ENCODE results near the gene MTHFD1L.

The MTHFD1L gene

GRCh38 chr6:151131324-151132007 lies 266.0 kb downstream of the MTHFD1L start:
- no peaks in the 10 kb centered on the region for H3K4me1 ChIP-seq (ENCODE audit: insufficient read depth, low read length, poor library complexity, severe bottlenecking)
- no peaks in the 10 kb centered on the region for H3K27me3 ChIP-seq (ENCODE audit: insufficient read depth, low read length, poor library complexity, severe bottlenecking)
- no peak overlapping the region for H2AFZ ChIP-seq (ENCODE audit: low read length)
- no peak for TF ChIP-seq CTCF (conservative IDR thresholded peaks at IDR 0.05; ENCODE audit: low read length)
- TF ChIP-seq EZH2phosphoT487 (IDR thresholded peaks at IDR 0.05; ENCODE audit: borderline replicate concordance): no peak
- H3K9ac ChIP-seq (ENCODE audit: low read depth, low read length, poor library complexity, severe bottlenecking): no peak overlapping the region
- no peaks in the 10 kb centered on the region for H3K9me3 ChIP-seq (ENCODE audit: insufficient read depth, low read depth, low read length)
- no peaks in the 10 kb centered on the region for H3K36me3 ChIP-seq (ENCODE audit: insufficient read depth, low read length)
- H3K79me2 ChIP-seq (ENCODE audit: insufficient read depth, low read length): no peaks in the 10 kb centered on the region
- H3K4me3 ChIP-seq (ENCODE audit: low read length, poor library complexity, severe bottlenecking): no peak overlapping the region
- no peaks in the 10 kb centered on the region for H3F3A ChIP-seq (ENCODE audit: low read depth)
- H3K9me2 ChIP-seq (replicated peaks; ENCODE audit: low read depth, low read length): no peaks in the 10 kb centered on the region
- H3K4me2 ChIP-seq (ENCODE audit: low read depth, low read length, poor library complexity, severe bottlenecking): no peak overlapping the region
- H4K20me1 ChIP-seq (ENCODE audit: insufficient read depth, low read length, poor library complexity, severe bottlenecking): no peaks in the 10 kb centered on the region

DNA sequence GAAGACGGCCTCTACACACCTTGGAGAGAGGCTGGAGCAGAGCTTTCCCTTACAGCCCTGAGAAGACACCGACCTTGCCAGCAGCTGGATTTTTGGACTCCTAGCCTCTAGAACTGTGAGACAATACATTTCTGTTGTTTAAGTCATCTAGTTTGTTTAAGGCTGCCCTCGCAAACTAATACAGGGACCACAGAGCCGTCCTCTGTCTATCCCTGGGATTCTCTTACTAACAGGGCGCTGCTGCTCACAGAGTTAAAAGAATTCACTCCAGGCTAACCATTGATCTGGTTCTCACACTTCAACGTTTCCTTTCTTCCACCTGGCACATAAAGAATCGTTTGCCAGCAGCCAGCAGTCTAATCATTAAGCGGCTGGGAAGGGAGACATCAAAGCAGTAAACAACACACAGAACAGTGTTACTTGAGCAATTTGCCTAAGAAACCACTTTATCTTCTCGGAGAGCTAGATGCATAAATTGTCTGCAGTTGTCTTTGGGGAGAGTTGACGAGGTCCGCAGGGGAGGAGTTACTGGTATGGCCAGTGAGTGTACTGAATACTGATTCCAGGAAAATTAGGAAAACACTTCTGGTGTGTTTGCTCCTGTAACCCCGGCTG lies 270.7 kb downstream of the MTHFD1L start:
- TF ChIP-seq CTCF (conservative IDR thresholded peaks at IDR 0.05; ENCODE audit: low read length) (no peak), EZH2phosphoT487 (IDR thresholded peaks at IDR 0.05; ENCODE audit: borderline replicate concordance) (no peak)
- Histone ChIP-seq H3F3A (ENCODE audit: low read depth) (no peaks in the 10 kb centered on the region), H3K4me2 (ENCODE audit: low read depth, low read length, poor library complexity, severe bottlenecking) (no peak overlapping the region)

DNA sequence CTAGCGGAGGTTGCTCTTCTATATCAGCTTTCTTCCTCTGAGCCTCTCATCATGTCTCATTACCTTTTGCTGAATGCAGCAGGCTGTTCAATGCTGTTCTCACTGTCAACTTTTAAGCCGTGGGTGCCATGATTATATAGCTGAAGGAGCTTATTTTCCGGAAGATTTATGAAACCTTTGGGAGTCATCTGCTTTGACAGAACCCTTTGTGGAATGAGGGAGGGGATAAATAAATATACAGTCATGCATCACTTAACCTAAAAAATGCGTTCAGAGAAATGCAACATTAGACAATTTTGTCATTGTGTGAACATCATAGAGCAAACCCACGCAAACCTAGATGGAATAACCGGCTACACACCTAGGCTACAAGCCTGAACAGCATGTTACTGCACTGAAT lies 272.0 kb downstream of the MTHFD1L start:
- Histone ChIP-seq H3K27me3 (ENCODE audit: insufficient read depth, low read length, poor library complexity, severe bottlenecking) (no peaks in the 10 kb centered on the region), H4K20me1 (ENCODE audit: insufficient read depth, low read length, poor library complexity, severe bottlenecking) (no peaks in the 10 kb centered on the region), H3K9me2 (replicated peaks; ENCODE audit: low read depth, low read length) (no peaks in the 10 kb centered on the region), H3F3A (ENCODE audit: low read depth) (no peaks in the 10 kb centered on the region), H3K36me3 (ENCODE audit: insufficient read depth, low read length) (no peaks in the 10 kb centered on the region), H3K9ac (ENCODE audit: low read depth, low read length, poor library complexity, severe bottlenecking) (no peak overlapping the region), H2AFZ (ENCODE audit: low read length) (no peak overlapping the region), H3K4me1 (ENCODE audit: insufficient read depth, low read length, poor library complexity, severe bottlenecking) (no peaks in the 10 kb centered on the region), H3K79me2 (ENCODE audit: insufficient read depth, low read length) (no peaks in the 10 kb centered on the region), H3K4me2 (ENCODE audit: low read depth, low read length, poor library complexity, severe bottlenecking) (no peak overlapping the region), H3K4me3 (ENCODE audit: low read length, poor library complexity, severe bottlenecking) (no peak overlapping the region), H3K9me3 (ENCODE audit: insufficient read depth, low read depth, low read length) (no peaks in the 10 kb centered on the region)
- no peak for TF ChIP-seq CTCF (conservative IDR thresholded peaks at IDR 0.05; ENCODE audit: low read length)

More for the DNA sequence above, 270.7 kb downstream of the MTHFD1L start:
- H3K36me3 ChIP-seq (ENCODE audit: insufficient read depth, low read length): no peaks in the 10 kb centered on the region
- H2AFZ ChIP-seq (ENCODE audit: low read length): no peak overlapping the region
- H4K20me1 ChIP-seq (ENCODE audit: insufficient read depth, low read length, poor library complexity, severe bottlenecking): no peaks in the 10 kb centered on the region
- no peak overlapping the region for H3K4me3 ChIP-seq (ENCODE audit: low read length, poor library complexity, severe bottlenecking)
- H3K9me3 ChIP-seq (ENCODE audit: insufficient read depth, low read depth, low read length): no peaks in the 10 kb centered on the region
- no peak overlapping the region for H3K9ac ChIP-seq (ENCODE audit: low read depth, low read length, poor library complexity, severe bottlenecking)
- H3K27me3 ChIP-seq (ENCODE audit: insufficient read depth, low read length, poor library complexity, severe bottlenecking): no peaks in the 10 kb centered on the region
- no peaks in the 10 kb centered on the region for H3K9me2 ChIP-seq (replicated peaks; ENCODE audit: low read depth, low read length)
- no peaks in the 10 kb centered on the region for H3K79me2 ChIP-seq (ENCODE audit: insufficient read depth, low read length)
- H3K4me1 ChIP-seq (ENCODE audit: insufficient read depth, low read length, poor library complexity, severe bottlenecking): no peaks in the 10 kb centered on the region
